ENCODE measurements around the gene SGCD.

GRCh38 chr5:156698323-156698722 lies 371.4 kb downstream of the SGCD start:
- no peak for TF ChIP-seq BHLHE40 (IDR thresholded peaks at IDR 0.05; ENCODE audit: low read depth, low read length)
- TF ChIP-seq FOS (IDR thresholded peaks at IDR 0.05; ENCODE audit: low read depth, low read length) = no peak
- no peak for TF ChIP-seq RAD21 (IDR thresholded peaks at IDR 0.05; ENCODE audit: low read length)
- TF ChIP-seq CTCF (conservative IDR thresholded peaks at IDR 0.05; ENCODE audit: low read depth, low read length) = no peak
- no peak for TF ChIP-seq MAFK (IDR thresholded peaks at IDR 0.05; ENCODE audit: low read depth, low read length)
- no peak for TF ChIP-seq POLR2A (IDR thresholded peaks at IDR 0.05; ENCODE audit: low read depth, low read length)
- TF ChIP-seq RFX5 (IDR thresholded peaks at IDR 0.05; ENCODE audit: low read depth, low read length) = no peak
- no peak for TF ChIP-seq CHD1 (IDR thresholded peaks at IDR 0.05; ENCODE audit: low read depth, low read length)
- no peak for TF ChIP-seq RCOR1 (IDR thresholded peaks at IDR 0.05; ENCODE audit: insufficient replicate concordance, low read length)
- no peak for TF ChIP-seq MXI1 (IDR thresholded peaks at IDR 0.05; ENCODE audit: borderline replicate concordance, low read depth, low read length)
- TF ChIP-seq USF2 (IDR thresholded peaks at IDR 0.05; ENCODE audit: low read depth, low read length) = no peak
- no peak for TF ChIP-seq SMC3 (IDR thresholded peaks at IDR 0.05; ENCODE audit: low read depth, low read length)

All from IMR-90 (cell line).